Mucosa of gallbladder (tissue), 1 donor: ENCODE measurements around the gene SBF1. TPM values are rescaled to one million over a fixed set of nuclear protein-coding genes. Genes with fewer than 3 reads are reported as not detected.
"Not testable (repeated sequence)": the region's sequence is repeated elsewhere in the genome, so short reads cannot be mapped to it uniquely, and the experiment has no call there.

Source experiments
- DNase-seq: peaks from one replicate; pipeline ENCODE4 v3.0.0-alpha.2; 2020; ENCODE audit warnings: low spot score
- total RNA-seq: library from RNA; stranded (reverse); gene quantifications from one replicate; pipeline ENCODE4 v1.2.1, GENCODE V29; 2021
- donor health status: DM: no; HTN: no; CAD: no.

Gene SBF1
- total RNA-seq, 1 donor from 2014 or later: 95.8 TPM

- DNase-seq: no peak
Measured at GRCh38 chr22:50422961-50423815, 51.6 kb downstream of the SBF1 start.

GRCh38 chr22:50422046-50422445 is 52.8 kb downstream of the SBF1 start:
- DNase-seq: no peak

GRCh38 chr22:50420581-50420980 is 54.3 kb downstream of the SBF1 start:
- no peak for DNase-seq

GRCh38 chr22:50420015-50420414 is 54.8 kb downstream of the SBF1 start:
- no peak for DNase-seq

GRCh38 chr22:50419116-50419515 is 55.7 kb downstream of the SBF1 start:
- no peak for DNase-seq

GRCh38 chr22:50418624-50419023 is 56.2 kb downstream of the SBF1 start:
- DNase-seq: no peak

- no peak for DNase-seq
Measured at GRCh38 chr22:50417411-50418210, 57.2 kb downstream of the SBF1 start.

- DNase-seq: no peak
Measured at GRCh38 chr22:50416996-50417395, 57.8 kb downstream of the SBF1 start.

GRCh38 chr22:50415426-50415825 is 59.4 kb downstream of the SBF1 start:
- no peak for DNase-seq

GRCh38 chr22:50414476-50415248 is 60.2 kb downstream of the SBF1 start:
- no peak for DNase-seq

- not testable (repeated sequence) for DNase-seq
Measured at GRCh38 chr22:50408954-50409353, 65.9 kb downstream of the SBF1 start.

- DNase-seq: no peak
Measured at GRCh38 chr22:50408311-50408710, 66.5 kb downstream of the SBF1 start.

GRCh38 chr22:50406416-50407170 is 68.2 kb downstream of the SBF1 start:
- no peak for DNase-seq

- DNase-seq: peak; percentile 62
Measured at GRCh38 chr22:50403701-50404101, 71.1 kb downstream of the SBF1 start.

GRCh38 chr22:50401907-50402306 is 72.9 kb downstream of the SBF1 start:
- DNase-seq: no peak

- DNase-seq: no peak
Measured at GRCh38 chr22:50400931-50401330, 73.9 kb downstream of the SBF1 start.

GRCh38 chr22:50400406-50400805 is 74.4 kb downstream of the SBF1 start:
- no peak for DNase-seq

GRCh38 chr22:50399751-50400331 is 75.0 kb downstream of the SBF1 start:
- no peak for DNase-seq

GRCh38 chr22:50398831-50399648 is 75.8 kb downstream of the SBF1 start:
- no peak for DNase-seq
